RWPE1 (cell line): ENCODE results near the gene PKP1.

Source experiments
- CTCF ChIA-PET: fragments of 350-600 bp; sonication (Branson Sonifier 250); formaldehyde crosslinking; extraction: SDS; loops from one replicate; lab custom pipeline; 2021; lab: Yijun Ruan, JAX
- POLR2A ChIA-PET: fragments of 400-600 bp; formaldehyde crosslinking; extraction: SDS; loops from one replicate; lab custom pipeline; 2020; ENCODE audit warnings: antibody characterized with exemption; ENCODE audit not compliant: low non-redundant PET; lab: Yijun Ruan, JAX
- DNase-seq: peaks from one replicate; pipeline ENCODE4 v3.0.0; 2012; ENCODE audit warnings: low spot score
- H3K27ac ChIP-seq: fragments of 450-650 bp; 2 replicates; pipeline ENCODE4 v1.5.1; 2017
- CTCF ChIP-seq: fragments of 450-650 bp; conservative IDR thresholded peaks from 2 replicates; pipeline ENCODE4 v1.5.1; 2017; ENCODE audit warnings: low read depth, mild to moderate bottlenecking

Gene PKP1

GRCh38 chr1:201346987-201347386, 63.7 kb downstream of the PKP1 start:
- DNase-seq = no peak
- H3K27ac ChIP-seq = no peak overlapping the region
- ChIA-PET POLR2A (interaction anchor here (0.5 to 0.6 kb wide), 3 partner anchors 16 to 88 kb away, joined by 3 to 8 read pairs (median 3); no protein-coding TSS in a partner anchor), CTCF (interaction anchor here (0.6 to 6.0 kb wide), 20 partner anchors 11 to 209 kb away, joined by 3 to 132 read pairs (median 4); partner anchors contain the start of gene PKP1)
- TF ChIP-seq CTCF = no peak

GRCh38 chr1:201347498-201348210, 64.3 kb downstream of the PKP1 start:
- H3K27ac ChIP-seq = no peak overlapping the region
- TF ChIP-seq CTCF = no peak
- ChIA-PET CTCF (interaction anchor here (0.6 to 6.0 kb wide), 41 partner anchors 11 to 1485 kb away, joined by 3 to 132 read pairs (median 4); partner anchors contain the start of genes PKP1 and TMEM9), POLR2A (interaction anchor here (0.5 to 0.7 kb wide), 2 partner anchors 48 to 88 kb away, joined by 3 to 7 read pairs; no protein-coding TSS in a partner anchor)
- no peak for DNase-seq

- TF ChIP-seq CTCF = peak; percentile 49
- peak; percentile 91 for DNase-seq
- H3K27ac ChIP-seq = no peak overlapping the region
- ChIA-PET POLR2A (interaction anchor here (0.7 kb wide), 2 partner anchors 48 to 232 kb away, joined by 3 to 7 read pairs; no protein-coding TSS in a partner anchor), CTCF (interaction anchor here (0.6 to 6.0 kb wide), 25 partner anchors 11 to 311 kb away, joined by 3 to 132 read pairs (median 4); partner anchors contain the start of gene TMEM9)
Observed at GRCh38 chr1:201348211-201348566, 64.9 kb downstream of the PKP1 start.

GRCh38 chr1:201349092-201349491, 65.8 kb downstream of the PKP1 start:
- no peak overlapping the region for H3K27ac ChIP-seq
- ChIA-PET CTCF (interaction anchor here (0.8 to 6.0 kb wide), 9 partner anchors 11 to 248 kb away, joined by 3 to 132 read pairs (median 5); no protein-coding TSS in a partner anchor), POLR2A (interaction anchor here (0.7 kb wide), 1 partner anchor 233 kb away, joined by 3 read pairs; no protein-coding TSS in a partner anchor)
- DNase-seq = no peak
- TF ChIP-seq CTCF = no peak

GRCh38 chr1:201350361-201350725, 67.0 kb downstream of the PKP1 start:
- no peak overlapping the region for H3K27ac ChIP-seq
- POLR2A ChIA-PET = no interaction called here
- no peak for TF ChIP-seq CTCF
- DNase-seq = no peak
- CTCF ChIA-PET = interaction anchor here (0.6 to 6.0 kb wide), 4 partner anchors 10 to 96 kb away, joined by 3 to 132 read pairs (median 4); no protein-coding TSS in a partner anchor

GRCh38 chr1:201350884-201351283, 67.6 kb downstream of the PKP1 start:
- CTCF ChIA-PET = interaction anchor here (1.4 to 6.0 kb wide), 2 partner anchors 9 to 20 kb away, joined by 5 to 132 read pairs; no protein-coding TSS in a partner anchor
- TF ChIP-seq CTCF = no peak
- no peak overlapping the region for H3K27ac ChIP-seq
- no peak for DNase-seq
- POLR2A ChIA-PET = no interaction called here
